Effector memory CD8-positive, alpha-beta T cell (primary cell): ENCODE data around the gene IFT20.

Experiments used
- ATAC-seq: fragments of 150-1000 bp; cut with Tn5 transposase; replicated peaks from 2 replicates; pipeline ENCODE4 v1.10.0; 2021; ENCODE audit warnings: mild to moderate bottlenecking, moderate library complexity
- DNase-seq, 3 experiments: peaks; one replicate each; pipeline ENCODE4 v3.0.0; 2021
- H3K27ac Mint-ChIP-seq, 2 donors: one replicate each; pipeline ENCODE4 v1.8.0; 2022; ENCODE audit warnings: mild to moderate bottlenecking in 2 of 2, mixed read lengths in 2 of 2, moderate library complexity in 2 of 2
- H3K27me3 Mint-ChIP-seq, 2 donors: one replicate each; pipeline ENCODE4 v1.8.0; 2022; ENCODE audit warnings: mixed read lengths in 2 of 2
- H3K36me3 Mint-ChIP-seq: one replicate; pipeline ENCODE4 v1.8.0; 2022; ENCODE audit warnings: mild to moderate bottlenecking, moderate library complexity, mixed read lengths; ENCODE audit not compliant: insufficient read depth
- H3K4me1 Mint-ChIP-seq, 2 donors: one replicate each; pipeline ENCODE4 v1.8.0; 2022; ENCODE audit warnings: low read depth in 2 of 2, mixed read lengths in 2 of 2
- H3K4me3 Mint-ChIP-seq, 2 donors: one replicate each; pipeline ENCODE4 v1.8.0; 2022; ENCODE audit warnings: mild to moderate bottlenecking in 2 of 2, mixed read lengths in 2 of 2, moderate library complexity in 2 of 2
- H3K9me3 Mint-ChIP-seq, 2 donors: one replicate each; pipeline ENCODE4 v1.8.0; 2022; ENCODE audit warnings: mixed read lengths in 2 of 2

IFT20 gene

DNA sequence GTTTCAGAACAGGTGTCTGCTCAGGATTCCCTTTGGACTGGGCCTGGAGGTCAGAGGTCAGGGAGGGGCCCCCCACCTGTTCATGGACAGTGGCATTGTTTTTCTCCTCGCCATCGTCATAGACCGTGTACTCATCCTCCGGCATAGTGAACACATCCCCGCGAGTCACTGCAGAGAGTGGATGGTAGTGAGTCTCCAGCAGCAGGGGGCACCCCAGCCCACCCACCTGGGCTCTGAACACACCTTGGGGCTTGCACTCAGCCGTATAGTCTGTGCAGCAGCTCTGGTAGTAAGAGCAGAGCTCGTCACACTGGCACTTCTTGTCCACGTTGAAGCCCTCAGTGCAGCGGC is 34.4 kb upstream of the IFT20 start:
- Mint-ChIP-seq H3K4me1 (peaks cover 15 to 19% of the 10 kb centered on the region in 2 donors), H3K36me3 (peaks cover 15% of the 10 kb centered on the region), H3K27me3 (no peaks in the 10 kb centered on the region), H3K9me3 (no peaks in the 10 kb centered on the region), H3K27ac (no peak overlapping the region), H3K4me3 (no peak overlapping the region)
- ATAC-seq (no peak), DNase-seq (no peak)

DNA sequence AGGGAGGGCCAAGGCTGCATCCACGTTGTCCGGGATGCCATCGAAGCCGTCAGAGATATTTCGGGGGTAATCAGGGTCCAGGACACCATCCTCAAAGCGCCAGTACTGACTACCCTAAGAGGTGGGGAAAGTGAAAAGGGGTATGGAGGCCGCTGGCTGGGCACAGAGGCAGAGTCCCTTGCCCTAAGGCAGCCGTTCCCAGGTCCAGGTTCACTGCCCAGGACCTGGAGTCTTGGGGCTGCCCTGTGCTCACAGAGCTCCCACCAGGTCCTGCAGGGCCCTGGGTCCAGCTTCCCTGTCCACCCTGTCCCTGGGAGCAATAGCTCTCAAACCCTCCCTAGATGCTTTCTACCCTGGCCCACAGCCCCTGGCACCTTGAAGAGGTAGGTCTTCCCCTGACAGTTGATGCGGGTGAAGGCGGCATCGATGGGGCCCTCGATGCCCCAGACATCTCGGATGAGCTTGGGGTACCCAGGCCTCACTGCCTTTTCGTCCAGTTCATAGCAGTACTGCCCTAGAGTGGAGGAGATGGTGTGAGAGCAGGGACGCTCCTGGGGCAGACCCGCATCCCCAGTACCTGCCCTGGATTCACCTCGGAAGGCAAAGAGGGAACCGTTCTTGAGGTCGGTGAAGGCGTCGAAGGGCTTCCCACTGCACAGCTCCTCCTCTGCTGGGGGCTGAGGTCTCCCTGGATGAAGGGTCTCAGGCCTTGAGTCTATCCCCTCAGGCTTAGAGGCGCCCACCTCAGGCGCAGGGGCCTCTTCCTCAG is 33.8 kb upstream of the IFT20 start:
- Mint-ChIP-seq H3K36me3 (peaks cover 16% of the 10 kb centered on the region), H3K4me3 (no peak overlapping the region), H3K27ac (no peak overlapping the region), H3K27me3 (no peaks in the 10 kb centered on the region), H3K4me1 (peaks cover 15 to 19% of the 10 kb centered on the region in 2 donors), H3K9me3 (no peaks in the 10 kb centered on the region)
- ATAC-seq (no peak), DNase-seq (no peak)

DNA sequence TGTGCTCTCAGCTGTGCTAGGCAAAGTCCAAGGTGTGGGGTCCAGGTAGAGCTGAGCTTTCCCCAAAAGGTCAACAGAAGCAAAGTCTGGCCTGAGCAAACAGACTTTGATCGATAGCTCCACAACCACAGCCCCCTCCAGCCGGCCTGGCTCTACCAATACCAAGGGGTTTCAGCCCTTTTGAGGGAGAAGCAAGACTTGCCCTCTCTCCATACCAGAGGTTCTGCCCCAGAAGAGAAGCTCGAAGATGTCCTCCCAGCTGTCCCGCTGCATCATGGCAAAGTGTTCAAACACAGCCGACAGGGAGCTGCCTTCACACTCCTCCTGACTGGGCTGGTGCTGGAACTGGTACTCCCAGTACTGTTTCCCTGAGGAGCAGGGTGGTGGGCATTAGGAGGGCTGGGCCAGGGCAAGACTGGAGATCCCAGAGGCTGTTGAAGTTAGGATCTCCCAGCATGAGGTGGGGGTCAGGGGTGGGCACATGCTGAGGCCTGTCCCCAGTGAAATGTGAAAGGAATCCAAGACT is 33.1 kb upstream of the IFT20 start:
- no peaks in the 10 kb centered on the region for H3K27me3 Mint-ChIP-seq
- DNase-seq (no peak), ATAC-seq (no peak)
- peak overlapping the region in 1 of 2 donors; percentile 35 for H3K27ac Mint-ChIP-seq
- H3K9me3 Mint-ChIP-seq = no peaks in the 10 kb centered on the region
- no peak overlapping the region for H3K4me3 Mint-ChIP-seq
- peaks cover 19% of the 10 kb centered on the region for H3K36me3 Mint-ChIP-seq
- peaks cover 13 to 16% of the 10 kb centered on the region in 2 donors for H3K4me1 Mint-ChIP-seq

DNA sequence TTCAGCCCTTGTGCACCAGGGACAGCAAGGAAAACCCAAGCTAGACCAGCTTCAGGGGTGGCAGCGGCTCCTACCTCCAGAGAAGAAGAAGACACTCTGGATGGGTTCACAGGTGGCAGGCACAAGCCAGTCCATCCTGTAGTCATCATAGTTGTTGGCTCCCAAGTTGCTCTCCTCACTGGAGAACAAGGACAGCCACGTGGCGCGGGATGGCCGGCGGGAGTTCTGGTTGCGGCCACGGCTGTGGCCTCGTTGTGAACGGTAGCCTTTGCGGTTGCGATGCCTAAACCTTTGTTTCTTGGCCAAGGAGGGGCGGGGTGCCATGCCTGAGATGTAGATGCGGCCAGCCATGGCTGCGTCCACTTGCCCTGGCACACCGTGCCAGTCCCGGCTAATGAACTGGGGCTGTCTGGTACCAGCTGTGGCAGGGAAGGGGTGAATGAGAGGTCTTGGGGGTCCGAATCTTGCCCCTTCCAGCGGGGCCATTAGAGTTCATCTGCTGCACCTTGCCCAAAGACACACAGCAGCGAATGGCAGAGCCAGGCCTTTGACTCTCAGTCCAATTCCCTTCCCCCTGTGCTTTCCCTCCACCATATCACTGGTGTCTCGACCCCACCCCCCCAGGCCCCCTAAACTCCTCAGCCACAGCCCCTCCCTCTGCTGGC is 32.5 kb upstream of the IFT20 start:
- Mint-ChIP-seq H3K36me3 (peaks cover 19% of the 10 kb centered on the region), H3K4me1 (peaks cover 7 to 10% of the 10 kb centered on the region in 2 donors), H3K4me3 (no peak overlapping the region), H3K9me3 (no peaks in the 10 kb centered on the region), H3K27ac (peak overlapping the region; percentile 35), H3K27me3 (no peaks in the 10 kb centered on the region)
- ATAC-seq (no peak), DNase-seq (no peak)

DNA sequence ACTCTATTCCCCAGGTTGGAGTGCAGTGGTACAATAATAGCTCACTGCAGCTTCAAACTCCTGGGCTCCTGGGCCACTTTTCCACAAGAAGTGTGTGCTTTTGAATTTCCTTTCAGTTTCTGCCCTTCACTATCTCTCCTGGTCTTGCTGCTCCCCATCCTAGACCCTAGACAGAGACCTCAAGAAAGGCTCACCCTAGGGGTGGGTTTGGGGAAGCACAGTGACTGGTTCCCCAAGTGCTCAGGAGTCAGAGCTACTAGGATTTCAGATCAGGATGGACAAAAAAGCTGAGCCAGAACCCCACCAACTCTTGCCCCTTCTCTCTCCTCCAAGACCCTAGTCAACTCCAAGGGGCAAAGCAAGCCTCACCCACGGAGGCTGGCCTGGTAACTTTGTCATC is 31.3 kb upstream of the IFT20 start:
- Mint-ChIP-seq H3K27ac (no peak overlapping the region), H3K4me3 (no peak overlapping the region), H3K9me3 (no peaks in the 10 kb centered on the region), H3K4me1 (peaks cover 5 to 6% of the 10 kb centered on the region in 2 donors), H3K36me3 (peaks cover 26% of the 10 kb centered on the region), H3K27me3 (no peaks in the 10 kb centered on the region)
- DNase-seq (no peak), ATAC-seq (no peak)

DNA sequence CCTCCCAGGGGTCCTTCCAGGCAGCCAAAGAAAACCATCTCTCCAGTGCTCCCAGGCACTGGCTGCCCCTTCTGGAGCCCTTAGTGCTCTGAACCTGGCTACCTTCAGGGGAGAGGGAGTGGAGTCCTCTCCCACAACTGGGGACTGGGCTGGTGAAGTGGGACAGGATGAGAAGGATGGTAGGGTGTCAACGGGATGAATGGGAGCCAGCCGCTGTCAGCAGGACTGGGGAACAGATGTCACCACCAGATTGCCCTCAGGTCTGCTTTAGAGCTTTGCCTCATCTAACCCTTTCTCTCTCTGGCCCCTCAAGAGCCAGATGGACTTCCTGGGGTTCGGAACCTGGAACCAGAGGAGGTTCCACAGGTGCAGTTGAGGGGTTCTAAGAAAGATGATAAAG is 30.2 kb upstream of the IFT20 start:
- DNase-seq = no peak
- ATAC-seq = no peak
- peaks cover 30% of the 10 kb centered on the region for H3K36me3 Mint-ChIP-seq
- H3K4me3 Mint-ChIP-seq = no peak overlapping the region
- H3K4me1 Mint-ChIP-seq = peaks cover 0 to 3% of the 10 kb centered on the region in 2 donors
- no peak overlapping the region for H3K27ac Mint-ChIP-seq
- no peaks in the 10 kb centered on the region for H3K27me3 Mint-ChIP-seq
- no peaks in the 10 kb centered on the region for H3K9me3 Mint-ChIP-seq

DNA sequence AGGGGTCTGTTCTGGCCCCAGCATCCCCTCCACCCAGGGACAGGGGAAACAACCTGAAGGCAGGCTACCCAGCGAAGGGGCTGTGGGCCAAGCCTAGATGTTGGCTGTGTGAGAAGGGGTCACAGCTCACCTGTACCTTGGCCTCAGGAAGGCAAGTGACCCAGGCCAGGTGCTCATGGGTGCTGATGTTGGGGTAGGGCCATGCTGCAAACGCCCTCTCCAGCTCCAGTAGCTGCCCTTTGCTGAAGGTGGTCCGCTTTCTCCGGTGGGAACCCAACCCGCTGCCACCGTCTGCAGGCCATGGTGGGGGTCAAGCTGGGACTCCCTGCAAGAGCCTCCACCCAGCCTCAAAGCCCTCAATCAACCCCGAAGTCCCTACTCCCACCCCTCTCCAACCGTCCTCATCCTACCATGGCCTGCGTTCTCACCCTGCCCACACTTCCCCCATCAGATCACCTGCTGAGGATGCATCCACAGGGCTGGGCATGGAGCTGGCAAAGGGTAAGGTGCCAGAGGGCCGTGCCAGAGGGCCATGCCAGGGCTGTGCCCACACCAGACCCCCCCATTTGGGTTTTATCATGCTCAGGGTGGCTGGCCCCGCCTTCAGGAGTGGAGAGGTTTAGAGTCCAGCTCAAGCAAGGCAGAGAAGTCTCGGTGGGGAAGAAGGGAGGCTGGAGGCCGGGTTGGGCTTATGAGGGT is 29.5 kb upstream of the IFT20 start, which contains the start of gene SEBOX:
Gene SEBOX, minus strand, starts transcription at position 535 of the 699 bp plus-strand sequence. Its CDS starts 48 bp downstream, at position 487.
- Mint-ChIP-seq H3K27me3 (no peaks in the 10 kb centered on the region), H3K9me3 (no peaks in the 10 kb centered on the region), H3K4me3 (no peak within 1 kb of the TSS), H3K36me3 (peaks cover 35% of the 10 kb centered on the region), H3K27ac (no peak within 1 kb of the TSS), H3K4me1 (no peaks in the 10 kb centered on the region)
- DNase-seq (no peak), ATAC-seq (no peak)

DNA sequence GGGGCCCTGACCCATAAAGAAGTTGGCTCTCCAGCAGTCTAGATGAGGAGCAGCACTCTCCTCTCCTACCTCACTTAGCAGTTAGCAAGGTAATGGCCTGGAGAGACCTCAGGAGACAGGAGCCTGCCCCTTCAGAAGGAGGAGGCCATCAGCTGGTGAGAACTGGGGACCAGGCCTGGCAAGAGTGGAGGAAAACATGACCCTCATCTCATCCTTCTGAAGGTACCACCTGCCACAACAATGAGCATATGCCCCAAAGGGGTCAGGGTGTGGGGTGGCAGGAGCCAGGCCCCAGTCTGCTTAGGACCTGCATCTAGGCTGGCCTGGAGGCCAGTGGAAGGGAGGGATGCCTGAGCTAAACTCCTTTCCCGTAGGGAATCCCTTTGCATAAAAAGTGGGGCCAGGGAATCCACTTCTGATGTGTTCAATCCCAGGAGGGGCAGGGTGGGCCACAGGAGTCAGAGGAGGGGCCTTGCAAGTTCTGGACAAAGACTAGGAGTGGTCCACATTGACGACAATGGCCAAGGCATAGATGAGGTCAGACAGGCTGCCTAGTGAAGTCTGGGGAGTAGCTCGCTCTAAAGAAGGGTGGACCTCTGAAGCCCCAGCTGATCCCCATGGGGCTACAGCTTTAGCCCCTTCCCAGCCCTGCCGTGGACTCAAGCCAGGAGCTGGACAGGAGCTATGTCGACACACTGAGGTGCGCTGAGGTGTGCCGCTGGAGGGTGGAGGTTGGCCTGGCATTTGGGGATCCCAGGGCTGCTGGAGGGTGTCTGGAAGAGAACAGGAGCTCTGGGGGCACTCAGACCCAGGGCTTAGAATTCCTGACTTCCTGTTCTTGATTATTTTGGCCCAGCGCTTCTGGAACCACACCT is 28.7 kb upstream of the IFT20 start:
- ATAC-seq (no peak), DNase-seq (no peak)
- Mint-ChIP-seq H3K4me1 (peaks cover 0 to 2% of the 10 kb centered on the region in 2 donors), H3K36me3 (peaks cover 35% of the 10 kb centered on the region), H3K27me3 (no peaks in the 10 kb centered on the region), H3K4me3 (no peak overlapping the region), H3K27ac (no peak overlapping the region), H3K9me3 (no peaks in the 10 kb centered on the region)

DNA sequence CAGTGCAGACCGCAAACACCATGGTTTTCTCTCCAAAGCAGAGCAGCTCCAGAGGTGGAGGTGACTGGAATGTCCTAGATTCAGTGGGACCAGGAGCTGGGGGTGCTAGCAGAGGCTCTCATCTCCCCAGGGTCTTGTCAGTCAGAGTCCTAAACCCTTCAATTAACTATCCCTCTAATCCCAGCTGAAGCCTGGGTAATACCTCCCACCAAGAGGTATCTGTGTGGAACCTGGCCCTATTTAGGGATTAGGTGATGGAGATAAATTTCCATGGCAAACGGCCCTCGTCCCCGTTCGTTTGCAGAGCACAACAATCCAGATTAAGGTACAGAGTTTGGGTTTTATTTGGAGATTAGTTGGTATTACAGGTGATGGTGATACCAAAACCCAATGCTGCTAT is 27.9 kb upstream of the IFT20 start:
- H3K27me3 Mint-ChIP-seq = no peaks in the 10 kb centered on the region
- ATAC-seq = no peak
- H3K27ac Mint-ChIP-seq = no peak overlapping the region
- H3K36me3 Mint-ChIP-seq = peaks cover 35% of the 10 kb centered on the region
- peaks cover 2 to 4% of the 10 kb centered on the region in 2 donors for H3K4me1 Mint-ChIP-seq
- H3K9me3 Mint-ChIP-seq = no peaks in the 10 kb centered on the region
- no peak for DNase-seq
- no peak overlapping the region for H3K4me3 Mint-ChIP-seq

DNA sequence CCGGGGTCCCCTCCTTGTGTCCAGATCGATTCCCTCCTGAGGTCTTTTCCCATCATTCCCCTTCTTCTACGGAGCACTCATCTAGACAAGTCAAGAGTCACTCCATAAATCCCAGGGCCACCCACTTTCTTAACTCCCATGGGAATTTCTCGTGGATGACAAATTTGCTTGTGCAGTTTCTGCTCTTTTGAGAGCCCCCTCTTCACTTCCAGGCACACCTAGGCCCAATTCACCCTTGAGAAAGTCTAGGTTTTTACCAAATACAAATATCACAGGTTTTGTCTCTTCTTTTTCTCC is 22.6 kb upstream of the IFT20 start:
- ATAC-seq = no peak
- Mint-ChIP-seq H3K27ac (peak overlapping the region; percentile 96), H3K9me3 (no peaks in the 10 kb centered on the region), H3K4me1 (peaks cover 22% of the 10 kb centered on the region in 2 donors), H3K27me3 (no peaks in the 10 kb centered on the region), H3K4me3 (peak overlapping the region; percentile 91 to 94), H3K36me3 (peaks cover 40% of the 10 kb centered on the region)
- DNase-seq = no peak

DNA sequence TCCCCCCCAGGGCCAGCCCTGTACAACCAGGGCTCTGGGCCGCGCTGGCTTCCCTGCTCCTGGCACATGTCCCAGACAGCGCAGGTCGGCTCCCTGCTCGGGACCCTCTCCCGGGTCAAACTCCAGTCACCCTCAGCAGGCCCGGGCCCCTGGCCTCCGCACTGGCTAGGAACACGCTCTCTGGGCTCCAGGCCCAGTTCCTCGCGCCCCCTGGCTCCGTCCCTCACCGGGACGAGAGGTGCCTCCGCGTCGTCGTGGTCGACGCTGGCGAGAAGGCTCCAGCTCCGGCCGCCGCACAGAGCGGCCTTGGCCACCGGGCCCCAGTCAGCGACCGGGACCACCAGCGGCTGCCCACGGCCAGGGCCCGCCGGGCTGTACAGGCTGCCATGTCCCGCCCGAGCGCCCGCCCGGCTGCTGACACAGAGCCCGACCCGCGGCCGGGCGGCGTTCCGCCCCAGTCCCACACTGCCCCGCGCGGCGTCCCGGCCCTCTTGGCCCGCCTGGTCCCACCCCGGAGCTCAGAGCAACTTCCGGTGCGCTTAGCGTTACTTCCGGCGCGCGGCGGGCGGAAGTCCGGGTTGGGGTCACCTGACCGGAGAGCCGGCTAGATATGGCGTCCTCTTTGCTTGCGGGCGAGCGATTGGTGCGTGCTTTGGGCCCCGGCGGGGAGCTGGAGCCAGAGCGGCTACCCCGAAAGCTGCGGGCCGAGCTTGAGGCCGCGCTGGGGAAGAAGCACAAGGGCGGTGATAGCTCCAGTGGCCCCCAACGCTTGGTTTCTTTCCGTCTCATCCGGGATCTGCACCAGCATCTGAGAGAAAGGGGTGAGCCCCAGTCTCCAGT is 22.0 kb upstream of the IFT20 start, which contains the start of gene POLDIP2:
Gene POLDIP2, minus strand, starts transcription at position 467 of the 840 bp plus-strand sequence. Its CDS starts 79 bp downstream, at position 388.
- peak within 1 kb of the TSS; percentile 96 for H3K27ac Mint-ChIP-seq
- DNase-seq (peak; percentile 94 to 96 (median 94)), ATAC-seq (peak; percentile 98)
- peaks cover 46% of the 10 kb centered on the region for H3K36me3 Mint-ChIP-seq
- H3K4me3 Mint-ChIP-seq = peak within 1 kb of the TSS; percentile 91 to 94
- no peaks in the 10 kb centered on the region for H3K27me3 Mint-ChIP-seq
- no peaks in the 10 kb centered on the region for H3K9me3 Mint-ChIP-seq
- H3K4me1 Mint-ChIP-seq = peaks cover 22% of the 10 kb centered on the region in 2 donors

DNA sequence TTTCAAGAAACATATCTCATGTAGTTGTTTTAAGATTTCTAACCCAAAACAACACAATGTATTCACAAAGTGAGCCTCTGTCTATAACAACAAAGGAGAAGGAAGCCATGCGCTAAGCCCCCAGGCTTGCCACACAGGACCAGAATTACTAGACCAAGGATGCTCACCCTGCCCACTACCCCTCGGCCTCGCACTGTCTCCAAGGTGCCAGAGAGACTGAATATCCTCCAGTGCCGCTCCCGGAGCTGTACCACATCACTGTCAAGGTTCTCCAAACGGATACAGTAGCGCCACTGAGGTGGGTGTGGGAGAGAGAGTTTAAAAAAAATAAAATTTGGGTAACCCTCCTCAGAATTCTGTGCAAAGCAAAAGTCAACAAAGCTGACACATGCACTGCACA is 15.0 kb upstream of the IFT20 start:
- Mint-ChIP-seq H3K27me3 (no peaks in the 10 kb centered on the region), H3K4me3 (no peak overlapping the region), H3K9me3 (no peaks in the 10 kb centered on the region), H3K36me3 (peaks cover 68% of the 10 kb centered on the region), H3K27ac (peak overlapping the region in 1 of 2 donors; percentile 53), H3K4me1 (no peaks in the 10 kb centered on the region)
- DNase-seq (no peak), ATAC-seq (no peak)
